OCI-LY7 (cell line): ENCODE results near the gene EPHA3.

Experiments used
- CTCF ChIP-seq: fragments of 200-600 bp; sonication (generic); conservative IDR thresholded peaks from 2 replicates; pipeline ENCODE4 v1.5.1; 2014; ENCODE audit warnings: mild to moderate bottlenecking, antibody characterized with exemption, low read length, moderate library complexity, mixed read lengths
- EZH2phosphoT487 ChIP-seq: fragments of 200-600 bp; sonication (generic); IDR thresholded peaks from 2 replicates; pipeline ENCODE4 v1.6.1; 2018; ENCODE audit warnings: low read depth, borderline replicate concordance, mild to moderate bottlenecking, mixed run types, antibody characterized with exemption, low read length, moderate library complexity, mixed read lengths

- no peak for TF ChIP-seq CTCF
- TF ChIP-seq EZH2phosphoT487 = no peak
These were observed 285.6 kb downstream of the EPHA3 start for GRCh38 chr3:89392991-89393390.
